K562 (cell line): ENCODE data around the gene SART3. TPM values are rescaled to one million over a fixed set of nuclear protein-coding genes. Genes with fewer than 3 reads are reported as not detected.

ENCODE experiments used
- ARHGAP35 ChIP-seq: fragments of 450-650 bp; IDR thresholded peaks from 2 replicates; pipeline ENCODE4 v1.6.1; 2018; ENCODE audit not compliant: partially characterized antibody
- ARID1B ChIP-seq: fragments of 450-650 bp; IDR thresholded peaks from 2 replicates; pipeline ENCODE4 v1.6.1; 2016; ENCODE audit warnings: antibody characterized with exemption, mild to moderate bottlenecking, inconsistent platforms
- ARNT ChIP-seq, 2 experiments: fragments of 450-650 bp; IDR thresholded peaks; 2 replicates each; pipeline ENCODE4 v1.6.1; 2016; ENCODE audit warnings: mild to moderate bottlenecking in 1 of 2
- ATF1 ChIP-seq, 2 experiments: fragments of 450-650 bp in 1 of 2; IDR thresholded peaks; 2 replicates each; pipeline ENCODE4 v1.6.1; 2016; ENCODE audit warnings: missing compliant biosample characterization in 1 of 2, missing genetic modification characterization in 1 of 2
- BHLHE40 ChIP-seq: IDR thresholded peaks from 2 replicates; pipeline ENCODE4 v1.6.1; 2011; ENCODE audit warnings: low read length, improper control_type of control experiment
- BRD9 ChIP-seq: fragments of 450-650 bp; IDR thresholded peaks from 2 replicates; pipeline ENCODE4 v1.6.1; 2018; ENCODE audit warnings: low read depth; ENCODE audit not compliant: partially characterized antibody
- CTBP1 ChIP-seq: fragments of 450-650 bp; IDR thresholded peaks from 2 replicates; pipeline ENCODE4 v1.6.1; 2016; ENCODE audit warnings: borderline replicate concordance
- DEAF1 ChIP-seq: fragments of 450-650 bp; formaldehyde crosslinking; IDR thresholded peaks from 2 replicates; pipeline ENCODE4 v1.4.0; 2020; ENCODE audit warnings: mild to moderate bottlenecking, moderate library complexity
- EP400 ChIP-seq: fragments of 450-650 bp; IDR thresholded peaks from 2 replicates; pipeline ENCODE4 v1.6.1; 2017; ENCODE audit warnings: antibody characterized with exemption, mild to moderate bottlenecking, moderate library complexity
- HDAC3 ChIP-seq: fragments of 450-650 bp; IDR thresholded peaks from 2 replicates; pipeline ENCODE4 v1.6.1; 2018; ENCODE audit warnings: borderline replicate concordance, mild to moderate bottlenecking, moderate library complexity; ENCODE audit not compliant: partially characterized antibody
- HMGXB4 ChIP-seq: sonication (generic); formaldehyde crosslinking; IDR thresholded peaks from 2 replicates; pipeline ENCODE4 v1.8.1; 2023; ENCODE audit warnings: mild to moderate bottlenecking, missing genetic modification reagents
- MAZ ChIP-seq, 2 experiments: fragments of 450-650 bp in 1 of 2; sonication (generic) in 1 of 2; formaldehyde crosslinking; IDR thresholded peaks in 1 of 2; conservative IDR thresholded peaks in 1 of 2; 2 replicates each; pipeline versions ENCODE4 v1.4.0 to v1.5.0; 2020; ENCODE audit warnings: mild to moderate bottlenecking in 1 of 2, missing genetic modification reagents in 1 of 2
- MEIS2 ChIP-seq: fragments of 450-650 bp; IDR thresholded peaks from 2 replicates; pipeline ENCODE4 v1.6.1; 2014; ENCODE audit warnings: mild to moderate bottlenecking; ENCODE audit not compliant: partially characterized antibody
- MNT ChIP-seq, 2 experiments: fragments of 450-650 bp; conservative IDR thresholded peaks; 2 replicates each; pipeline ENCODE4 v1.6.1; 2017; ENCODE audit warnings: mild to moderate bottlenecking in 2 of 2, moderate library complexity in 2 of 2
- NCOR1 ChIP-seq: fragments of 450-650 bp; IDR thresholded peaks from 2 replicates; pipeline ENCODE4 v1.6.1; 2016; ENCODE audit warnings: mild to moderate bottlenecking, moderate library complexity
- NFE2 ChIP-seq: IDR thresholded peaks from 2 replicates; pipeline ENCODE4 v1.6.1; 2014; ENCODE audit warnings: antibody characterized with exemption, low read depth
- NUFIP1 ChIP-seq: fragments of 450-650 bp; IDR thresholded peaks from 2 replicates; pipeline ENCODE4 v1.6.1; 2018; ENCODE audit not compliant: partially characterized antibody
- SMARCA4 ChIP-seq: fragments of 450-650 bp; IDR thresholded peaks from 2 replicates; pipeline ENCODE4 v1.6.1; 2016
- SMARCA5 ChIP-seq: fragments of 450-650 bp; IDR thresholded peaks from 2 replicates; pipeline ENCODE4 v1.6.1; 2016
- TBP ChIP-seq: optimal IDR thresholded peaks from 2 replicates; pipeline ENCODE3; 2011; ENCODE audit warnings: low read depth, low read length, improper control_type of control experiment
- THRAP3 ChIP-seq: fragments of 450-650 bp; IDR thresholded peaks from 2 replicates; pipeline ENCODE4 v1.6.1; 2016; ENCODE audit warnings: mild to moderate bottlenecking, inconsistent platforms, borderline replicate concordance
- YY1 ChIP-seq, 3 experiments: IDR thresholded peaks; 2 replicates each; pipeline ENCODE4 v1.6.1; 2011; ENCODE audit warnings: low read length in 2 of 3, mild to moderate bottlenecking in 2 of 3, moderate library complexity in 2 of 3, borderline replicate concordance in 1 of 3, control low read depth in 1 of 3, low read depth in 1 of 3; ENCODE audit not compliant: insufficient read depth in 3 of 3, insufficient replicate concordance in 2 of 3, control insufficient read depth in 1 of 3, insufficient read length in 1 of 3; ENCODE audit errors: extremely low read depth in 1 of 3
- ZBTB7A ChIP-seq: IDR thresholded peaks from 2 replicates; pipeline ENCODE4 v1.6.1; 2011; ENCODE audit warnings: low read depth, mild to moderate bottlenecking, low read length, moderate library complexity, borderline replicate concordance; ENCODE audit not compliant: control insufficient read depth
- ZNF384 ChIP-seq: IDR thresholded peaks from 2 replicates; pipeline ENCODE4 v1.6.1; 2012; ENCODE audit warnings: low read depth, low read length, improper control_type of control experiment
- polyA plus RNA-seq, 8 experiments: library from polyadenylated mRNA; depleted of rRNA in 4 of 8; stranded (reverse) in 5 of 8; unstranded in 3 of 8; fragments of >200 nt; fragmentation: Nextera tagmentation in 2 of 8; fragmentation: Illumina TruSeq in 1 of 8; extraction: Ambion mirVana in 2 of 8; extraction: Trizol in 1 of 8; gene quantifications; 2 replicates each; pipeline versions ENCODE4 v1.2.1 to v1.2.3, GENCODE V29; 2011 to 2014; ENCODE audit warnings: inconsistent platforms in 1 of 8, missing spikeins in 1 of 8
- total RNA-seq, 7 experiments: library from RNA; depleted of rRNA in 6 of 7; stranded (reverse); fragments of >200 nt in 6 of 7; fragmentation: Illumina TruSeq in 2 of 7; extraction: Trizol in 2 of 7; gene quantifications; 2 replicates each; pipeline versions ENCODE4 v1.2.1 to v1.2.3, GENCODE V29; 2011 to 2021; ENCODE audit warnings: low replicate concordance in 1 of 7

SART3 gene
- total and polyA plus RNA-seq, 9 of the 15 experiments (the other 6 are each of a cell fraction or from before 2014, with no cell fraction given), result 8.9 to 167 (median 56.7) TPM

GRCh38 chr12:108563136-108563803, 2.3 kb upstream of the SART3 start (continued):
- TF ChIP-seq BRD9 (peak; percentile 83), ZBTB7A (peak; percentile 59; the same call in 1 of the 2 replicates), SMARCA5 (no peak), MEIS2 (peak; percentile 93), THRAP3 (no peak), MNT (conservative IDR thresholded peaks at IDR 0.05) (peak in 1 of 2 experiments; percentile 16; a peak in 1 of 4 replicates), NUFIP1 (no peak), HDAC3 (peak; percentile 16), HMGXB4 (CRISPR knock-in tag) (no peak), ARHGAP35 (no peak), ARNT (IDR thresholded peaks at IDR 0.05) (peak in 1 of 2 experiments; percentile 66; a peak in 1 of 4 replicates), NCOR1 (0 out of 2 replicates have a peak, but pooled peaks have one; percentile 45), SMARCA4 (peak; percentile 54; the same call in 1 of the 2 replicates), DEAF1 (CRISPR knock-in tag) (peak; percentile 84), NFE2 (0 out of 2 replicates have a peak, but pooled peaks have one; percentile 32), BHLHE40 (peak; percentile 53; the same call in 1 of the 2 replicates), EP400 (peak; percentile 65), CTBP1 (0 out of 2 replicates have a peak, but pooled peaks have one; percentile 40), ARID1B (peak; percentile 37; the same call in 1 of the 2 replicates), YY1 (IDR thresholded peaks at IDR 0.05; ENCODE audit: borderline replicate concordance in 1 of 3, control insufficient read depth in 1 of 3, extremely low read depth in 1 of 3, insufficient read depth in 3 of 3, insufficient read length in 1 of 3, insufficient replicate concordance in 2 of 3, low read depth in 1 of 3, low read length in 2 of 3) (peak in 1 of 3 experiments; percentile 64), TBP (peak; percentile 33), ATF1 (CRISPR knock-in tag; IDR thresholded peaks at IDR 0.05) (no peak), ATF1 (tag; IDR thresholded peaks at IDR 0.05) (no peak; the same call in 1 of the 2 replicates), ZNF384 (peak; percentile 15; the same call in 1 of the 2 replicates), MAZ (CRISPR knock-in tag; conservative IDR thresholded peaks at IDR 0.05 in 1 of 2, IDR thresholded peaks at IDR 0.05 in 1 of 2) (peak in 1 of 2 experiments; percentile 86; a peak in 3 of 4 replicates)
